HepG2 (cell line): ENCODE measurements around the gene NBPF1. TPM values are rescaled to one million over a fixed set of nuclear protein-coding genes. Genes with fewer than 3 reads are reported as not detected.

Source experiments
- DRAP1 ChIP-seq: IDR thresholded peaks from 2 replicates; pipeline ENCODE4 v1.6.1; 2016; ENCODE audit warnings: missing genetic modification reagents, missing compliant biosample characterization
- HNRNPLL ChIP-seq: fragments of 200-400 bp; formaldehyde crosslinking; IDR thresholded peaks from 2 replicates; pipeline ENCODE4 v1.6.1; 2017; ENCODE audit warnings: mild to moderate bottlenecking, low read depth, low read length; ENCODE audit not compliant: poor library complexity, severe bottlenecking
- KLF15 ChIP-seq: sonication (generic); formaldehyde crosslinking; IDR thresholded peaks from 2 replicates; pipeline ENCODE4 v1.8.1; 2023; ENCODE audit warnings: borderline replicate concordance, mild to moderate bottlenecking, inconsistent platforms, missing genetic modification reagents, mixed read lengths
- MTF1 ChIP-seq: sonication (generic); formaldehyde crosslinking; IDR thresholded peaks from 2 replicates; pipeline ENCODE4 v1.5.0; 2020; ENCODE audit warnings: missing genetic modification reagents
- PHF5A ChIP-seq: IDR thresholded peaks from one replicate; pipeline ENCODE4 v1.6.1; 2018; ENCODE audit warnings: low read depth, missing genetic modification reagents; ENCODE audit not compliant: unreplicated experiment
- PRMT3 ChIP-seq: sonication (generic); formaldehyde crosslinking; IDR thresholded peaks from 2 replicates; pipeline ENCODE4 v1.8.1; 2022; ENCODE audit warnings: low read depth, mild to moderate bottlenecking, moderate library complexity, missing genetic modification reagents, borderline replicate concordance
- RXRB ChIP-seq: IDR thresholded peaks from 2 replicates; pipeline ENCODE4 v1.6.1; 2016; ENCODE audit warnings: borderline replicate concordance, missing genetic modification reagents, missing compliant biosample characterization
- SRSF1 ChIP-seq: fragments of 200-400 bp; formaldehyde crosslinking; optimal IDR thresholded peaks from 2 replicates; pipeline ENCODE3; 2017; ENCODE audit warnings: mild to moderate bottlenecking, low read depth, low read length, moderate library complexity
- TFE3 ChIP-seq: IDR thresholded peaks from 2 replicates; pipeline ENCODE4 v1.6.1; 2016
- ZBED4 ChIP-seq: sonication (generic); formaldehyde crosslinking; IDR thresholded peaks from 2 replicates; pipeline ENCODE4 v1.4.0; 2020; ENCODE audit warnings: missing genetic modification reagents, borderline replicate concordance
- ZNF484 ChIP-seq: sonication (generic); formaldehyde crosslinking; IDR thresholded peaks from 2 replicates; pipeline ENCODE4 v1.5.1; 2020; ENCODE audit warnings: mild to moderate bottlenecking, low read depth, missing genetic modification reagents, borderline replicate concordance
- polyA plus RNA-seq, 8 experiments: library from polyadenylated mRNA; depleted of rRNA in 3 of 8; stranded (reverse) in 7 of 8; unstranded in 1 of 8; fragments of >200 nt; fragmentation: Illumina TruSeq in 4 of 8; extraction: Trizol in 4 of 8; gene quantifications; 2 replicates each; pipeline versions ENCODE4 v1.2.1 to v1.2.3, GENCODE V29; 2011 to 2016; ENCODE audit warnings: low read depth in 4 of 8, missing spikeins in 1 of 8, mixed read lengths in 1 of 8; ENCODE audit not compliant: insufficient read depth in 1 of 8
- total RNA-seq, 5 experiments: library from RNA; depleted of rRNA; stranded (reverse); fragments of >200 nt; fragmentation: Illumina TruSeq; extraction: Trizol; gene quantifications; 2 replicates each; pipeline ENCODE4 v1.2.3, GENCODE V29; 2016; ENCODE audit warnings: low read depth in 1 of 5
- TF ChIP-seq, protein P1 (sequence below), 2 experiments: fragments of 450-650 bp in 1 of 2; sonication (generic) in 1 of 2; formaldehyde crosslinking in 1 of 2; IDR thresholded peaks; 2 replicates each; pipeline versions ENCODE4 v1.6.1 to v1.8.0; 2016 to 2022; ENCODE audit warnings: antibody characterized with exemption in 1 of 2, mild to moderate bottlenecking in 1 of 2, missing genetic modification reagents in 1 of 2

The NBPF1 gene
- total and polyA plus RNA-seq, 2 of the 13 experiments (the other 11 are each of a cell fraction or from before 2014, with no cell fraction given), result 30.3 to 35.6 TPM

DNA sequence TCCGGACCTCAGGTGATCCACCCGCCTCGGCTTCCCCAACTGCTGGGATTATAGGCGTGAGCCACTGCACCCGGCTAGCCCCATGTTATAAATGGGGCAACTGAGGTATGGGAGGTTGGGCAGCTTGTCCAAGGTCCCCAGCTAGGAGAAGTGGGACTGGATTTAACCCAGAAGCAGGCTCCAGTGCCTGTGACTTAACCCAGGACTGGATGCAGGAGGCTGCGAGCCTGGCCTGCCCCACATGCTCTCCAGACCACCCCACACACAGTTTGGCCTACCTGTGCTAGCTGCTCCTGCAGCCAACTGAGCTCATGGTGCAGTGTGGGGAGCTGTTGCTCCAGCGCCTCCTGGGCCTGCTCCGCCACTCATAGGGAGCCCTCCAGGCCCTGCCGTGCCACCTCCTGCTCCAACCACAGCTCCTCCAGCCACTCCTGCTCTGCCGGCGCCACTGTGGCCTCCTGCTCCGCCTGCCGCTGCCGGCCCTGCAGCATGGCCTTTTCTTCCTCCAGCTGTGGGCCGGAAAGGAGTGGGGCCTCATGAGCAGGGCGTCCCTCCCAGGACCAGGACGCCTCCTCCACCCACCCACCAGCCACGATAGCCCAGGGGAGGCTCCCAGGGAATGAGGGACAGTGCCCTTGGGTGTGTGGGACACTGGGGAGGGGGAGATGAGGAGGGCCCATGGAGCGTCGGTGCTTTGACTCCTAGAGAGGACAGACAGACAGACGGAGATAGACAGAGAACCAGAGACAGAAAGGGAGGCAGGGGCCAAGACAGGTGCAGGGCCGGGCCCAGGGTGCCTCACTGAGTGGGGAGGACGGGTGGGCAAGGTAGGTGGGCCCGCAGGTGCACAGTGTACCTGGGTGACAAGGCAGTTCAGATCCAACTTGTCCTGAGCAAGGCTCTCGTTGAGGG, 12.4 kb upstream of the NBPF1 start (continued):
- no peak for TF ChIP-seq ZBED4 (CRISPR knock-in tag)
- TF ChIP-seq DRAP1 (CRISPR knock-in tag), result no peak
- TF ChIP-seq, protein P1, sequence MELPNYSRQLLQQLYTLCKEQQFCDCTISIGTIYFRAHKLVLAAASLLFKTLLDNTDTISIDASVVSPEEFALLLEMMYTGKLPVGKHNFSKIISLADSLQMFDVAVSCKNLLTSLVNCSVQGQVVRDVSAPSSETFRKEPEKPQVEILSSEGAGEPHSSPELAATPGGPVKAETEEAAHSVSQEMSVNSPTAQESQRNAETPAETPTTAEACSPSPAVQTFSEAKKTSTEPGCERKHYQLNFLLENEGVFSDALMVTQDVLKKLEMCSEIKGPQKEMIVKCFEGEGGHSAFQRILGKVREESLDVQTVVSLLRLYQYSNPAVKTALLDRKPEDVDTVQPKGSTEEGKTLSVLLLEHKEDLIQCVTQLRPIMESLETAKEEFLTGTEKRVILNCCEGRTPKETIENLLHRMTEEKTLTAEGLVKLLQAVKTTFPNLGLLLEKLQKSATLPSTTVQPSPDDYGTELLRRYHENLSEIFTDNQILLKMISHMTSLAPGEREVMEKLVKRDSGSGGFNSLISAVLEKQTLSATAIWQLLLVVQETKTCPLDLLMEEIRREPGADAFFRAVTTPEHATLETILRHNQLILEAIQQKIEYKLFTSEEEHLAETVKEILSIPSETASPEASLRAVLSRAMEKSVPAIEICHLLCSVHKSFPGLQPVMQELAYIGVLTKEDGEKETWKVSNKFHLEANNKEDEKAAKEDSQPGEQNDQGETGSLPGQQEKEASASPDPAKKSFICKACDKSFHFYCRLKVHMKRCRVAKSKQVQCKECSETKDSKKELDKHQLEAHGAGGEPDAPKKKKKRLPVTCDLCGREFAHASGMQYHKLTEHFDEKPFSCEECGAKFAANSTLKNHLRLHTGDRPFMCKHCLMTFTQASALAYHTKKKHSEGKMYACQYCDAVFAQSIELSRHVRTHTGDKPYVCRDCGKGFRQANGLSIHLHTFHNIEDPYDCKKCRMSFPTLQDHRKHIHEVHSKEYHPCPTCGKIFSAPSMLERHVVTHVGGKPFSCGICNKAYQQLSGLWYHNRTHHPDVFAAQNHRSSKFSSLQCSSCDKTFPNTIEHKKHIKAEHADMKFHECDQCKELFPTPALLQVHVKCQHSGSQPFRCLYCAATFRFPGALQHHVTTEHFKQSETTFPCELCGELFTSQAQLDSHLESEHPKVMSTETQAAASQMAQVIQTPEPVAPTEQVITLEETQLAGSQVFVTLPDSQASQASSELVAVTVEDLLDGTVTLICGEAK (IDR thresholded peaks at IDR 0.05), result no peak
- TF ChIP-seq, protein P1 (CRISPR knock-in tag; IDR thresholded peaks at IDR 0.05), result peak; percentile 42; the same call in 1 of the 2 replicates
- TF ChIP-seq HNRNPLL, result peak; percentile 21
- no peak for TF ChIP-seq TFE3
- TF ChIP-seq ZNF484 (CRISPR knock-in tag), result no peak; the same call in 1 of the 2 replicates
- TF ChIP-seq PHF5A (CRISPR knock-in tag), result no peak
- TF ChIP-seq PRMT3 (CRISPR knock-in tag), result no peak
- TF ChIP-seq RXRB, result no peak
- no peak for TF ChIP-seq KLF15
- TF ChIP-seq MTF1 (CRISPR knock-in tag), result no peak
- no peak for TF ChIP-seq SRSF1
